SU-DHL-6 (cell line): Measurements from ENCODE around the gene SMARCA4.
A peak's percentile ranks its signal among the peaks of the same experiment; 100 is the strongest.

ENCODE experiments used
- H2AFZ ChIP-seq: fragments of 200-600 bp; sonication (generic); 2 replicates; pipeline ENCODE4 v1.6.1; 2014; ENCODE audit warnings: low read depth, mild to moderate bottlenecking, moderate library complexity, mixed read lengths, antibody characterized with exemption, low read length; ENCODE audit not compliant: severe bottlenecking
- H3F3A ChIP-seq: fragments of 200-600 bp; shearing (Covaris generic); 2 replicates; pipeline ENCODE4 v1.6.0; 2016; ENCODE audit warnings: antibody characterized with exemption, mild to moderate bottlenecking; ENCODE audit not compliant: insufficient read depth
- H3K27ac ChIP-seq: fragments of 200-600 bp; sonication (generic); 2 replicates; pipeline ENCODE4 v1.5.1; 2016; ENCODE audit warnings: low read depth, mild to moderate bottlenecking, low read length, moderate library complexity, mixed read lengths
- H3K27me3 ChIP-seq: fragments of 200-600 bp; sonication (generic), shearing (Covaris generic); 2 replicates; pipeline ENCODE4 v1.6.0; 2014; ENCODE audit warnings: mild to moderate bottlenecking, low read length
- H3K36me3 ChIP-seq: fragments of 200-600 bp; sonication (generic); 2 replicates; pipeline ENCODE4 v1.6.1; 2014; ENCODE audit warnings: mild to moderate bottlenecking, low read length, mixed read lengths
- H3K4me2 ChIP-seq: fragments of 300-600, 200-600 bp; shearing (Covaris generic), sonication (generic); 2 replicates; pipeline ENCODE4 v1.6.0; 2014; ENCODE audit warnings: low read length, low read depth, mild to moderate bottlenecking; ENCODE audit not compliant: poor library complexity, severe bottlenecking
- H3K4me3 ChIP-seq: fragments of 200-600 bp; sonication (generic); 2 replicates; pipeline ENCODE4 v1.5.1; 2014; ENCODE audit warnings: antibody characterized with exemption, low read length, mild to moderate bottlenecking, mixed read lengths; ENCODE audit not compliant: insufficient read depth, poor library complexity, severe bottlenecking
- H3K79me2 ChIP-seq: fragments of 200-600 bp; sonication (generic); 2 replicates; pipeline ENCODE4 v1.6.1; 2014; ENCODE audit warnings: mild to moderate bottlenecking, low read length, moderate library complexity; ENCODE audit not compliant: insufficient read depth
- H3K9ac ChIP-seq: fragments of 200-600 bp; sonication (generic); 2 replicates; pipeline ENCODE4 v1.7.0; 2014; ENCODE audit warnings: mild to moderate bottlenecking, low read length
- H3K9me2 ChIP-seq: fragments of 200-600 bp; sonication (generic); replicated peaks from 2 replicates; pipeline ENCODE4 v1.6.1; 2014; ENCODE audit warnings: low read length; ENCODE audit not compliant: insufficient read depth
- H3K9me3 ChIP-seq: fragments of 200-600 bp; sonication (generic); 2 replicates; pipeline ENCODE4 v1.6.1; 2014; ENCODE audit warnings: low read length, mixed read lengths; ENCODE audit not compliant: insufficient read depth
- H4K20me1 ChIP-seq: fragments of 200-600 bp; sonication (generic); 2 replicates; pipeline ENCODE4 v1.6.1; 2014; ENCODE audit warnings: low read depth, mild to moderate bottlenecking, antibody characterized with exemption, low read length, moderate library complexity, mixed read lengths
- CTCF ChIP-seq: fragments of 200-600 bp; sonication (generic); IDR thresholded peaks from one replicate; pipeline ENCODE4 v1.5.1; 2017; ENCODE audit warnings: antibody characterized with exemption, mild to moderate bottlenecking, low read length, moderate library complexity; ENCODE audit not compliant: insufficient read depth, poor library complexity, severe bottlenecking
- EZH2phosphoT487 ChIP-seq: fragments of 200-600 bp; sonication (generic), shearing (Covaris generic); conservative IDR thresholded peaks from 2 replicates; pipeline ENCODE4 v1.6.1; 2018; ENCODE audit warnings: mild to moderate bottlenecking, antibody characterized with exemption, low read length, moderate library complexity, mixed read lengths

SMARCA4 gene

GRCh38 chr19:11045536-11045935 is 84.7 kb downstream of the SMARCA4 start:
- TF ChIP-seq EZH2phosphoT487 (no peak), CTCF (no peak)
- Histone ChIP-seq H3K79me2 (no peaks in the 10 kb centered on the region), H3K27me3 (no peaks in the 10 kb centered on the region), H2AFZ (no peak overlapping the region), H3K4me3 (no peak overlapping the region), H3F3A (peaks cover 60% of the 10 kb centered on the region), H3K9ac (no peak overlapping the region; the same call in 1 of the 2 replicates), H4K20me1 (no peaks in the 10 kb centered on the region), H3K36me3 (peaks cover 17% of the 10 kb centered on the region), H3K9me3 (no peaks in the 10 kb centered on the region), H3K4me2 (peak overlapping the region; percentile 31), H3K27ac (peak overlapping the region; percentile 97), H3K9me2 (no peaks in the 10 kb centered on the region)

- H3K36me3 ChIP-seq: peaks cover 11% of the 10 kb centered on the region; the same call in 1 of the 2 replicates
- TF ChIP-seq EZH2phosphoT487 (no peak), CTCF (no peak)
- peak overlapping the region; percentile 97 for H3K27ac ChIP-seq
- H3K79me2 ChIP-seq: no peaks in the 10 kb centered on the region; the same call in 1 of the 2 replicates
- H3K9ac ChIP-seq: peak overlapping the region; percentile 44; the same call in 1 of the 2 replicates
- peaks cover 70% of the 10 kb centered on the region for H3F3A ChIP-seq
- no peaks in the 10 kb centered on the region for H4K20me1 ChIP-seq
- H3K4me3 ChIP-seq: no peak overlapping the region
- H3K9me2 ChIP-seq: no peaks in the 10 kb centered on the region
- H3K4me2 ChIP-seq: peak overlapping the region; percentile 62
- no peaks in the 10 kb centered on the region for H3K27me3 ChIP-seq
- H2AFZ ChIP-seq: no peak overlapping the region
- H3K9me3 ChIP-seq: no peaks in the 10 kb centered on the region
Measured at GRCh38 chr19:11046605-11047354, 86.0 kb downstream of the SMARCA4 start.

GRCh38 chr19:11047866-11048265 is 87.0 kb downstream of the SMARCA4 start:
- Histone ChIP-seq H3K79me2 (no peaks in the 10 kb centered on the region; the same call in 1 of the 2 replicates), H3K9me2 (no peaks in the 10 kb centered on the region), H3K9me3 (no peaks in the 10 kb centered on the region), H3K9ac (peak overlapping the region; percentile 44), H3K4me3 (peak overlapping the region; percentile 6), H3K36me3 (peaks cover 11% of the 10 kb centered on the region; the same call in 1 of the 2 replicates), H3K27me3 (no peaks in the 10 kb centered on the region), H3K4me2 (peak overlapping the region; percentile 62), H3K27ac (peak overlapping the region; percentile 97), H2AFZ (no peak overlapping the region), H4K20me1 (no peaks in the 10 kb centered on the region), H3F3A (peaks cover 81% of the 10 kb centered on the region)
- TF ChIP-seq CTCF (no peak), EZH2phosphoT487 (no peak)
